ENCODE measurements around the gene NPM1.

DNA sequence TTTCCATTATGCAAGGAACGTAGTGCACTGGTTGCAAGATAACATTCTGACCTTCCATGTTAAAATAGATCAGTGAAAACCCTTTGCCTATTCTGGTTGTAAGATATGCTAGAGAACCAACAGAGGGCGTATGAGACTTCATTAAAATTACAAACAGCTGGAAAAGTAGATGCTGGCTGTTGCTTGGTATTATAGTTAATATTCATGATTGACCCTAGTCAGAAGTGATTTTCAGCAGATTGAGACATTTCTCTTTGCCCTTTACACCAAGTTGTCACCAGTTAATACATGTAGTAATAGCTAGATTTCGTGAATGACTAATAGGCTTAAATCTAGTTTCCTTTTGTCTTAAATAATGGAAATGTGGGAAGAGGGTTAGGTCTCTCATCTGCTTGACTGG lies 18.0 kb downstream of the NPM1 start:
- TF ChIP-seq, protein P1, sequence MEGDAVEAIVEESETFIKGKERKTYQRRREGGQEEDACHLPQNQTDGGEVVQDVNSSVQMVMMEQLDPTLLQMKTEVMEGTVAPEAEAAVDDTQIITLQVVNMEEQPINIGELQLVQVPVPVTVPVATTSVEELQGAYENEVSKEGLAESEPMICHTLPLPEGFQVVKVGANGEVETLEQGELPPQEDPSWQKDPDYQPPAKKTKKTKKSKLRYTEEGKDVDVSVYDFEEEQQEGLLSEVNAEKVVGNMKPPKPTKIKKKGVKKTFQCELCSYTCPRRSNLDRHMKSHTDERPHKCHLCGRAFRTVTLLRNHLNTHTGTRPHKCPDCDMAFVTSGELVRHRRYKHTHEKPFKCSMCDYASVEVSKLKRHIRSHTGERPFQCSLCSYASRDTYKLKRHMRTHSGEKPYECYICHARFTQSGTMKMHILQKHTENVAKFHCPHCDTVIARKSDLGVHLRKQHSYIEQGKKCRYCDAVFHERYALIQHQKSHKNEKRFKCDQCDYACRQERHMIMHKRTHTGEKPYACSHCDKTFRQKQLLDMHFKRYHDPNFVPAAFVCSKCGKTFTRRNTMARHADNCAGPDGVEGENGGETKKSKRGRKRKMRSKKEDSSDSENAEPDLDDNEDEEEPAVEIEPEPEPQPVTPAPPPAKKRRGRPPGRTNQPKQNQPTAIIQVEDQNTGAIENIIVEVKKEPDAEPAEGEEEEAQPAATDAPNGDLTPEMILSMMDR (IDR thresholded peaks at IDR 0.05), result no peak
- TF ChIP-seq, protein P2, sequence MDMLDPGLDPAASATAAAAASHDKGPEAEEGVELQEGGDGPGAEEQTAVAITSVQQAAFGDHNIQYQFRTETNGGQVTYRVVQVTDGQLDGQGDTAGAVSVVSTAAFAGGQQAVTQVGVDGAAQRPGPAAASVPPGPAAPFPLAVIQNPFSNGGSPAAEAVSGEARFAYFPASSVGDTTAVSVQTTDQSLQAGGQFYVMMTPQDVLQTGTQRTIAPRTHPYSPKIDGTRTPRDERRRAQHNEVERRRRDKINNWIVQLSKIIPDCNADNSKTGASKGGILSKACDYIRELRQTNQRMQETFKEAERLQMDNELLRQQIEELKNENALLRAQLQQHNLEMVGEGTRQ (CRISPR knock-in tag; IDR thresholded peaks at IDR 0.05), result no peak
- TF ChIP-seq KAT7 (CRISPR knock-in tag; IDR thresholded peaks at IDR 0.05; ENCODE audit: borderline replicate concordance) (no peak), TCF7 (CRISPR knock-in tag; IDR thresholded peaks at IDR 0.05; ENCODE audit: low read depth) (no peak), ZNF317 (CRISPR knock-in tag; IDR thresholded peaks at IDR 0.05; ENCODE audit: borderline replicate concordance, low read depth) (no peak), IRF2 (CRISPR knock-in tag; IDR thresholded peaks at IDR 0.05; ENCODE audit: borderline replicate concordance, low read depth) (no peak), NFE2L1 (CRISPR knock-in tag; IDR thresholded peaks at IDR 0.05) (no peak), ZBTB21 (CRISPR knock-in tag; IDR thresholded peaks at IDR 0.05; ENCODE audit: borderline replicate concordance) (no peak)
- TF ChIP-seq, protein P3, sequence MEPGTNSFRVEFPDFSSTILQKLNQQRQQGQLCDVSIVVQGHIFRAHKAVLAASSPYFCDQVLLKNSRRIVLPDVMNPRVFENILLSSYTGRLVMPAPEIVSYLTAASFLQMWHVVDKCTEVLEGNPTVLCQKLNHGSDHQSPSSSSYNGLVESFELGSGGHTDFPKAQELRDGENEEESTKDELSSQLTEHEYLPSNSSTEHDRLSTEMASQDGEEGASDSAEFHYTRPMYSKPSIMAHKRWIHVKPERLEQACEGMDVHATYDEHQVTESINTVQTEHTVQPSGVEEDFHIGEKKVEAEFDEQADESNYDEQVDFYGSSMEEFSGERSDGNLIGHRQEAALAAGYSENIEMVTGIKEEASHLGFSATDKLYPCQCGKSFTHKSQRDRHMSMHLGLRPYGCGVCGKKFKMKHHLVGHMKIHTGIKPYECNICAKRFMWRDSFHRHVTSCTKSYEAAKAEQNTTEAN (CRISPR knock-in tag; IDR thresholded peaks at IDR 0.05), result no peak
- TF ChIP-seq, protein P4, sequence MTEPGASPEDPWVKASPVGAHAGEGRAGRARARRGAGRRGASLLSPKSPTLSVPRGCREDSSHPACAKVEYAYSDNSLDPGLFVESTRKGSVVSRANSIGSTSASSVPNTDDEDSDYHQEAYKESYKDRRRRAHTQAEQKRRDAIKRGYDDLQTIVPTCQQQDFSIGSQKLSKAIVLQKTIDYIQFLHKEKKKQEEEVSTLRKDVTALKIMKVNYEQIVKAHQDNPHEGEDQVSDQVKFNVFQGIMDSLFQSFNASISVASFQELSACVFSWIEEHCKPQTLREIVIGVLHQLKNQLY (CRISPR knock-in tag; IDR thresholded peaks at IDR 0.05), result no peak
- TF ChIP-seq, protein P5, sequence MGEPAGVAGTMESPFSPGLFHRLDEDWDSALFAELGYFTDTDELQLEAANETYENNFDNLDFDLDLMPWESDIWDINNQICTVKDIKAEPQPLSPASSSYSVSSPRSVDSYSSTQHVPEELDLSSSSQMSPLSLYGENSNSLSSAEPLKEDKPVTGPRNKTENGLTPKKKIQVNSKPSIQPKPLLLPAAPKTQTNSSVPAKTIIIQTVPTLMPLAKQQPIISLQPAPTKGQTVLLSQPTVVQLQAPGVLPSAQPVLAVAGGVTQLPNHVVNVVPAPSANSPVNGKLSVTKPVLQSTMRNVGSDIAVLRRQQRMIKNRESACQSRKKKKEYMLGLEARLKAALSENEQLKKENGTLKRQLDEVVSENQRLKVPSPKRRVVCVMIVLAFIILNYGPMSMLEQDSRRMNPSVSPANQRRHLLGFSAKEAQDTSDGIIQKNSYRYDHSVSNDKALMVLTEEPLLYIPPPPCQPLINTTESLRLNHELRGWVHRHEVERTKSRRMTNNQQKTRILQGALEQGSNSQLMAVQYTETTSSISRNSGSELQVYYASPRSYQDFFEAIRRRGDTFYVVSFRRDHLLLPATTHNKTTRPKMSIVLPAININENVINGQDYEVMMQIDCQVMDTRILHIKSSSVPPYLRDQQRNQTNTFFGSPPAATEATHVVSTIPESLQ (CRISPR knock-in tag; IDR thresholded peaks at IDR 0.05), result no peak
- TF ChIP-seq, protein P6, sequence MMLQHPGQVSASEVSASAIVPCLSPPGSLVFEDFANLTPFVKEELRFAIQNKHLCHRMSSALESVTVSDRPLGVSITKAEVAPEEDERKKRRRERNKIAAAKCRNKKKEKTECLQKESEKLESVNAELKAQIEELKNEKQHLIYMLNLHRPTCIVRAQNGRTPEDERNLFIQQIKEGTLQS (CRISPR knock-in tag; conservative IDR thresholded peaks at IDR 0.05), result no peak
